ENCODE measurements around the gene CRHR2.
"Not testable (repeated sequence)": the region's sequence is repeated elsewhere in the genome, so short reads cannot be mapped to it uniquely, and the experiment has no call there.

Gene CRHR2

DNA sequence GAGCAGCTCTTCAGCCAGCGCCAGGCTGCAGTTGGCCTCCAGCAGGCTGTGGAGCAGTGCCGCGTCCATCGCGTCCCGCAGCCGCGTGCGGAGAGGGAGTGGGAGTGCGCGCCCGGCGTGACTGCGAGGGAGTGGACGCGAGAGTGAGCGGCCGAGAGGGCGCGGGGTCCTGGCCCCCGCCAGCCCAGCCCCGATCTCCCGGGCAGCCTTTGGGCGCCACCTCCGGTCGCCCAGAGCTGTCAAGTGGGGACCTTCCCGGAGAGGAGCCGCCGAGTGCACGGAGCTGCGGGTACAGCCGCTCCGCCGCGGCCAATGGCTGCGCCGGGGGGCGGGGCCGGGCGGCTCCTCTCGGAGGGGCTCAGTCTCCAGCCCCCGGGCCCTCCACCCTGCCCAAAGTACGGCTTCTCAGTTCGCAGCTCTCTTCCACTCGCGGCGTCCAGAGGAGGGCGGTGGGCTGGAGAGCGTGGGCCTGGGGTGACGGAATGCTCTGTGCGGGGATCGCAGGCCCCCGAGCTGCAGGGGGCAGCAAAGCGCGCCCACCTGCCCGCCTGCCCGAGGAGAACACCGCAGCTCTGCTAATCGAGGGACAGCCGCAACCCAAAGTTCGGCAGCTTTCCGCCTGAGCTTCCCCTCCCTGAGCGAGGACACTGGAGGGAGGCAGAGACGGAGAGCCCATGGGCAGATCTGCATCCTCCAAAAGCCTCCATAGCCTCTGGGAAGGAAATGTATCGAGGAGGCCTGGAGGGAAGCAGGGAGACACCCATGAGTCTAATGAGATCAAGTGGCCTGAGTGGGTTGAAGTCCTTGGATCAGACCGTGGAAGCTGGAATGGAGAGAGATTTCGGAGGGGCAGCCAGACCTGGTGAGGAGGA lies at the start of gene CRHR2:
TSS of gene CRHR2 (minus strand) at position 245 of the 872 bp plus-strand sequence. CDS start at position 69, 176 bp downstream.
- H3K9me3 Mint-ChIP-seq = no peaks in the 10 kb centered on the region
- H3K27me3 Mint-ChIP-seq = peaks cover 69% of the 10 kb centered on the region
- H3K27ac Mint-ChIP-seq = no peak within 1 kb of the TSS
- no peaks in the 10 kb centered on the region for H3K36me3 Mint-ChIP-seq (ENCODE audit: low read depth)
- H3K4me1 Mint-ChIP-seq (ENCODE audit: low read depth) = peaks cover 11% of the 10 kb centered on the region
- peak; percentile 65 for DNase-seq
- peak within 1 kb of the TSS; percentile 68 for H3K4me3 Mint-ChIP-seq

DNA sequence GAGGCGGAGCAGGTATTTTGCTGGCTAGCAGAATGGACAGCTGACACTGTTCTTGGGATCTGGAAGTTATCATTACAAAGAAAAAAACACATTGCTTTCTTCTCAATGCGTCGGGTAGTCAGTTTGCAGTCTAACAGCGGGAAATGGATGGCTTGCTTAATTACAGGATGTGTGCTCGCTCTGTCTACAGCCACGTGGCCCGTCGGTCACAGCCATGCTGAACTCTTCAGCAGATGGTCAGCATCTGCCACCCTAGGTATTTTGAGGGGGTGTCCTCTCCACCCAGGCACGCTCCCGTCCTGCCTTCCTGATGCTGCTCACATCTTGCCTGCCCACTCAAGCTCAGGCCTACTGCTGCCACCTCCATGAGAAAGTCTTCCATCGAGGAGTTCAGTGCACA lies 49.3 kb upstream of the CRHR2 start:
- no peaks in the 10 kb centered on the region for H3K27me3 Mint-ChIP-seq
- no peak overlapping the region for H3K27ac Mint-ChIP-seq
- H3K36me3 Mint-ChIP-seq (ENCODE audit: low read depth) = no peaks in the 10 kb centered on the region
- no peaks in the 10 kb centered on the region for H3K9me3 Mint-ChIP-seq
- H3K4me1 Mint-ChIP-seq (ENCODE audit: low read depth) = peaks cover 45% of the 10 kb centered on the region
- no peak for DNase-seq
- H3K4me3 Mint-ChIP-seq = no peak overlapping the region

DNA sequence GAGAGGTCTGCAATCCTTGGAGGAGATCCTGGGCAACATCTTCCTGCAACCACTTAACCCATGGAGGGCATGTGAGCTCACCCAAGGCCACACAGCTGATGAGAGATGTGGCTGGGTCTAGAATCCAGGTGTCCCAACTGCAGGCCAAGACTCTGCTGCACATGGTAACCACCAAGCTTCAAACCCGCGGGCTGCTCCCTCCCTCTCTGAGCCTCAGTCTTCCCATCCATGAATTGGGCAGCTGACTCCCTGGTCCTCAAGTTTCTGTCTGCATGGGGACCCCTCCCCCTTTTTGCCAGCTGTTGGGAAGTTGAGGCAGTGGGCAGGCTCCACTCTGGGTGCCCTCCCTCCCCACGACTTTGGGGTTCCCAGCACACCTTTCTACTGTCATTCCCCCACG lies 48.7 kb upstream of the CRHR2 start:
- Mint-ChIP-seq H3K9me3 (no peaks in the 10 kb centered on the region), H3K36me3 (ENCODE audit: low read depth) (no peaks in the 10 kb centered on the region), H3K4me3 (no peak overlapping the region), H3K27ac (no peak overlapping the region), H3K4me1 (ENCODE audit: low read depth) (peaks cover 50% of the 10 kb centered on the region), H3K27me3 (no peaks in the 10 kb centered on the region)
- no peak for DNase-seq

DNA sequence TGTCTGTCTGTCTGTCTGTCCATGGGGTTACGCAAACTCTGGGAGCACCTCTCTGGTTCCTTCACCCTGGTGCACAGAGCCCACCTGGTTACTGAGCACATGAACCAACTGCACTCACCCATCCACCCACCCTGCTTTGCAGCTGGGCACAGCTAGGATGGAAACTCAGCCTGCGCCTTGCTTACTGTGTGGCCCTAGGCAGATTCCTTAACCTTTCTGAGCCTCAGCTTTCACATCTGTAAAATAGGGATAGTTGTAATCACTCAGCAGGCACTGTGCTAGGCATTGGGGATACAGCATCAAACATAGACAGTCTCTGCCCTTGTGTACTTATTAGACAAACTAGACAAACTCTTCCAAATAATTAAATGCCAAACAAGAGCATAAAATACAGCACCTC lies 47.8 kb upstream of the CRHR2 start:
- H3K36me3 Mint-ChIP-seq (ENCODE audit: low read depth) = no peaks in the 10 kb centered on the region
- H3K27me3 Mint-ChIP-seq = no peaks in the 10 kb centered on the region
- H3K27ac Mint-ChIP-seq = no peak overlapping the region
- H3K4me3 Mint-ChIP-seq = no peak overlapping the region
- peaks cover 58% of the 10 kb centered on the region for H3K4me1 Mint-ChIP-seq (ENCODE audit: low read depth)
- no peak for DNase-seq
- no peaks in the 10 kb centered on the region for H3K9me3 Mint-ChIP-seq

DNA sequence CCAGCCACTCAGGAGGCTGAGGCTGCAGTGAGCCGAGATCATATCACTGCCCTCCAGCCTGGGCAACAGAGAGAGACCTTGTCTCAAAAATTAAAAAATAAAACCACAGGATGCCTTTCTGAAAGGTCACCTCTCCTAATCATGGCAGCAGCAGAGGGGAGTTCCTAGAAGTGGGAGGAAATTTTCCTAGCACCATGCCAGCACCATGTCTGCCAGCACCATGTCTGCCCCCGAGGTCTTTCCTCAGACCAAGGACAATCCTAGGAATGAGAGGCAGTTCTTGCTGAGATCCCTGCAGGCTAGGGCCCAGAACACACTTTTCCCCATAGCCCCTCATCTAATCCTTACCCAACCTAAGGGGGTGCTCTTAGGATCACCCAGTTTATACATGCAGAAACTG lies 47.4 kb upstream of the CRHR2 start:
- no peaks in the 10 kb centered on the region for H3K9me3 Mint-ChIP-seq
- H3K4me1 Mint-ChIP-seq (ENCODE audit: low read depth) = peaks cover 58% of the 10 kb centered on the region
- no peak overlapping the region for H3K27ac Mint-ChIP-seq
- no peaks in the 10 kb centered on the region for H3K27me3 Mint-ChIP-seq
- no peaks in the 10 kb centered on the region for H3K36me3 Mint-ChIP-seq (ENCODE audit: low read depth)
- no peak overlapping the region for H3K4me3 Mint-ChIP-seq
- no peak for DNase-seq

DNA sequence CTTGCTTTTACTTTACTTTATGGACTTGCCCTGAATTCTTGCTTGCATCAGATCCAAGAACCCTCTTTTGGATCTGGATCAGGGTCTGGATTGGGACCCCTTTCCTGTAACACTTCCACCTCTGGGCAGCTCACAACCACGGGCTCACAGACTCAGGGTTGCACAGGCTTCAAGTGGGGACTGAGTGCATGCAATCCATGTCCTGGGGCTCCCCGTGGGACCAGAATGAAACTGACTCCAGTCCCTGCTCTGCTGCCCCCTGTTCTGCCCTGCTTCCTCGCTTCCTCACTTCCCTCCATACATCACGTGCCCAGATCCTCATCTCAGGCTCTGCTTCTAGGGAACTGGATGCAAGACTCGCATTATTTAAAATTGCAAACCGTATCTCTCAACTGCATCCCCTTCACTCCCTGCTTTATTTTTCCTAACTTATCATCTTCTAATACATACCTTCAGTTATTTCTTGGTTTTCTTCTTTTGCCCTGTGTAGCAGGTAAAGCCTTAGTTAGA lies 46.4 kb upstream of the CRHR2 start:
- Mint-ChIP-seq H3K4me3 (no peak overlapping the region), H3K9me3 (no peaks in the 10 kb centered on the region), H3K27ac (no peak overlapping the region), H3K4me1 (ENCODE audit: low read depth) (peaks cover 58% of the 10 kb centered on the region), H3K36me3 (ENCODE audit: low read depth) (no peaks in the 10 kb centered on the region), H3K27me3 (no peaks in the 10 kb centered on the region)
- DNase-seq = no peak

DNA sequence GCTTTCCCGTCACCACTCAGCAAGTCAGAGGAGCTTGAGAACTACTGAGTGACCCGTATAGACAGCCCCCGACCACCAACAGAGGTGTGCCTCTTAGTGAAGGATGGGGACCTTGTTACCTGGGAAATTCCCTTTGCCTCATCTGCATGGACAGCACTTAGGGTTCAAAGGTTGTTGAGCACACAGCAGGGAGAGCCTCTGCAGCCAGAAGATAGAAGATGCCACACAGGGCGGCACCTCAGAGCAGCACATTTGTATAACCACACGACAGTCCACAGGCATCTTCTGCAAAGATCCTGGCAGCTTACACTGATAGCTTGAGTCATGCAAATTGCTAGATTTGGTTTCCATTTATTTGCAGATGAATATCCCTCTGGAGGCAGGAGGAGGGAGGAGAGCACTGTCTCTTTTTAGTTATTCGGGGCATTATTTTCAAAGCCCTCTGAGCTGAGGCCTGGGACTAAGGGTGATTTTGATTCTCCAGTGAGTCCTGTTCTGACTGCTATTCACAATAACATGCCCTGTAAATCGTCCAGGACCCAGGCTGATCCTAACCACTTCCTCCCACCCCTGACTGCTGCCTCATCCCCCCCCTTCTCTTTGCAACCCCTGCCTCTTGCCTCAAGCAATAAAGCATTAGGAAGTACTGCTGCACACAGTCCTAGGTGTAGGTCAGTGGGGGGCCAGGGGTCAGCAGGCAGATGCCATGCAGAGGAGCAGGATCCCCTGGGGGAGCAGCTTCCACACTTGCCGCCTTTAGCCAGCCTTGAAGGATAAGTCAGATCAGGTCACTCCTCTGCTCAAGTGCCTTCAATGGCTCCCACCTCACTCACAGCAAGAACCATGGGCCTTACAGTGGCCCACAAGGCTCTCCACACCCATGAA lies 45.0 kb upstream of the CRHR2 start:
- DNase-seq = peak; percentile 47

DNA sequence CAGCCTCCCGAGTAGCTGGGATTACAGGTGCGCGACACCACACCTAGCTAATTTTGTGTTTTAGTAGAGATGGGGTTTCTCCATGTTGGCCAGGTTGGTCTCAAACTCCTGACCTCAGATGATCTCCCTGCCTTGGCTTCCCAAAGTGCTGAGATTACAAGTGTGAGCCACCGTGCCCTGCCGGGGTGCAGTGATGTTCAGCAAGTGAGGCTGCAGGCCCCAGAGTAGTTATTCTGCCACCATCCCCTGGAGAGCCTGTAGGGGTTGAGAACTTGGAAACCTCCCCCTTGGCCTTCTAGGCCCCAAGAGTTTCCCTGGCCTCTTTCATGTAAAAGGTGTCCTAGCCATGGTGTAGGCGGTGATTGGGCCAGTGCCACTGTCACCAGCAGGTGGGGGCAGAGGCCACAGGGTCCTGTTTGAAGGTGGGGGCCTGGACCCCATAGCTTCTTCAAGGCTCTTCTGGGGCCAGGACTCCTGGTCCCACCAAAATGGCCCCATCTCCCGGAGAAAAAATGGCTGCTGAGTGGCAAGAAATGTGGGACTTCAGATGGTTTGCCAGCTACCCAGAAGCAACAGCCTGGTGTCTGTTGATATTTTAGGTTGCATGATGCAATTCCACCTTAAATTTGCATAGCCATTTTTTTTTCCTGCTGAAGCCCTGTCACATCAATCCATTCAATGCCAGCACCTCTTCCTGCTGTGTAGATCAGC lies 44.2 kb upstream of the CRHR2 start:
- DNase-seq = no peak
- Mint-ChIP-seq H3K9me3 (no peaks in the 10 kb centered on the region), H3K36me3 (ENCODE audit: low read depth) (no peaks in the 10 kb centered on the region), H3K4me1 (ENCODE audit: low read depth) (peaks cover 50% of the 10 kb centered on the region), H3K27me3 (no peaks in the 10 kb centered on the region), H3K4me3 (peak overlapping the region; percentile 44), H3K27ac (peak overlapping the region; percentile 88)

More for the DNA sequence above, 45.0 kb upstream of the CRHR2 start:
- H3K27me3 Mint-ChIP-seq = no peaks in the 10 kb centered on the region
- no peaks in the 10 kb centered on the region for H3K36me3 Mint-ChIP-seq (ENCODE audit: low read depth)
- peaks cover 55% of the 10 kb centered on the region for H3K4me1 Mint-ChIP-seq (ENCODE audit: low read depth)
- H3K9me3 Mint-ChIP-seq = no peaks in the 10 kb centered on the region
- peak overlapping the region; percentile 88 for H3K27ac Mint-ChIP-seq
- H3K4me3 Mint-ChIP-seq = peak overlapping the region; percentile 44

DNA sequence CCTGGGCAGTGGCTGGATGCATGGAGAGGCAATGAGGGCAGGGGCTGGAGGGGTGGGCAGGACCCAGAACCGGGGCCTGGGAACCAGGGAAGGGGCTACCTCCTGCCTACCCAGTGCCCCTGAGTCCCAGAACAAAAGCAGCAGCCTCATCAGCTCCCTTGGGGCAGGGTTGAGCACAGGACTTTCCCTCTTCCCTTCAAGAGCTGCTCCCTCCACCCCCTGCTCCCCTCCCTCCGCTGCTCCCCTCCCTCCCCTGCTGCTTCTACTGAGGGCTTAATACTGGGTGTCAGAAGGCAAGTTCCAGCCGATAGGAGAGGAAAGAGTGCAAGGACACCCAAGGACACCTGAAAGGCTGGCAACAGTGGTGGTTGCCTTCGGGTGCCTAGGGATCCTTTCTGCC lies 41.5 kb upstream of the CRHR2 start:
- peaks cover 13% of the 10 kb centered on the region for H3K36me3 Mint-ChIP-seq (ENCODE audit: low read depth)

DNA sequence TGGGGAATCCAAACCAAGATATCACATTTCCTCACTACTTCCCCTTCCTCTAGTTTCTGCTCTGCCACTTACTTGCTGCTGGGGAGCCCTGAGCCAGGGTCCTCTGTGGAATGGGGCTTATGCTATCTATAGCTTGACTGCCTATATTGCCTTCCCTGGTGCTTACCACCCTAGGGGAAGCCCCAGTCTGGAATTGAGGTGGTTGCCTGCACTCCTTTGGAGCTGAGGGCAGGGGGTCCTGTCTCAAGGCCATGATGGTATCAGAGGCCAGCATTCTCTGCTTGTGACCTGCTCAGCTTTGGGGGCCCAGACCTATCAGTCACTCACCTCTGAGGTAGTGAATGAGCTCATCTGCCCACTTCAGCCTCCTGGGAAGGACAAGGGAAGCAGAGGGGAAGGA lies 40.4 kb upstream of the CRHR2 start:
- Mint-ChIP-seq H3K27me3 (no peaks in the 10 kb centered on the region), H3K27ac (no peak overlapping the region), H3K4me1 (ENCODE audit: low read depth) (peaks cover 24% of the 10 kb centered on the region), H3K9me3 (peaks cover 19% of the 10 kb centered on the region), H3K4me3 (no peak overlapping the region), H3K36me3 (ENCODE audit: low read depth) (peaks cover 24% of the 10 kb centered on the region)
- no peak for DNase-seq

More for the DNA sequence above, 41.5 kb upstream of the CRHR2 start:
- no peaks in the 10 kb centered on the region for H3K27me3 Mint-ChIP-seq
- peaks cover 35% of the 10 kb centered on the region for H3K4me1 Mint-ChIP-seq (ENCODE audit: low read depth)
- H3K4me3 Mint-ChIP-seq = no peak overlapping the region
- peaks cover 8% of the 10 kb centered on the region for H3K9me3 Mint-ChIP-seq
- no peak overlapping the region for H3K27ac Mint-ChIP-seq
- DNase-seq = no peak

DNA sequence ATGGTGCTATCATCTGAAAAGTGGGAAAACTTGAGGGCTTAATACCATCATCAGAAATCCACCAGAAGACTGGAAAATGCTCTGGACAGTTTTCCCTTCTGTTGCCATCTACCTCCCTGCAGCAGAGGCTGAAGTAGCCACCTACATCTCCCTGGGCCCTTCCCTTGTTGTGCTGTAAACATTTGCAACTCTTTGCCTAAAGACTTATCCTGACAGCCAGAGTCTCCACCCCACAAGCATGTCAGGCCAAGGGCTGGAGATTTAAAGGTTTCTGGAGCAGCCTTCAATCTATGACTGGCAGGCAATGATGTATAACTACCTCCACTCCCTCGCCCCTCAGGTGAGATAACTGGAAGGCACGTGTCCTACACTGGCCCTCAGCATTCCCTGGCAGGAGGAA lies 39.9 kb upstream of the CRHR2 start:
- Mint-ChIP-seq H3K27ac (no peak overlapping the region), H3K9me3 (peaks cover 21% of the 10 kb centered on the region)

DNA sequence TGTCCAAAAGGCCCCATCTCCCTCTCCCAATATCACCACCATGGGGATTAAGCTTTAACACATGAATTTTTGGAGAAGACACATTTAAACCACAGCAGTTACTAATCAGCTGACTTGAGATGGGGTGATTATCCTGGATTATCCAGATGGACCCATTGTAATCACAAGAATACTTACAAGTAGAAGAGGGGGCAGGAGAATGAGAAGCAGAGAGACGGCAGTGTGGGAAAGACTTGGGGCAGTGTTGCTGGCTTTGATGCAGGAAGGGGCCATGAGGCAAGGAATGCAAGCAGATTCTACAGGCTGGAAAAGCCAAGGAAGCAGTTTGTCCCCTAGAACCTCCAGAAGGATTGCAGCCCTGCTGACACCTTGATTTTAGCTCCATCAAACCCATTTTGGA lies 39.0 kb upstream of the CRHR2 start:
- Mint-ChIP-seq H3K27me3 (no peaks in the 10 kb centered on the region), H3K4me1 (ENCODE audit: low read depth) (peaks cover 10% of the 10 kb centered on the region), H3K27ac (no peak overlapping the region), H3K36me3 (ENCODE audit: low read depth) (peaks cover 32% of the 10 kb centered on the region), H3K9me3 (peaks cover 25% of the 10 kb centered on the region), H3K4me3 (no peak overlapping the region)
- DNase-seq = no peak

More for the DNA sequence above, 39.9 kb upstream of the CRHR2 start:
- no peak for DNase-seq
- Mint-ChIP-seq H3K27me3 (no peaks in the 10 kb centered on the region), H3K4me3 (no peak overlapping the region), H3K4me1 (ENCODE audit: low read depth) (peaks cover 20% of the 10 kb centered on the region), H3K36me3 (ENCODE audit: low read depth) (peaks cover 27% of the 10 kb centered on the region)

DNA sequence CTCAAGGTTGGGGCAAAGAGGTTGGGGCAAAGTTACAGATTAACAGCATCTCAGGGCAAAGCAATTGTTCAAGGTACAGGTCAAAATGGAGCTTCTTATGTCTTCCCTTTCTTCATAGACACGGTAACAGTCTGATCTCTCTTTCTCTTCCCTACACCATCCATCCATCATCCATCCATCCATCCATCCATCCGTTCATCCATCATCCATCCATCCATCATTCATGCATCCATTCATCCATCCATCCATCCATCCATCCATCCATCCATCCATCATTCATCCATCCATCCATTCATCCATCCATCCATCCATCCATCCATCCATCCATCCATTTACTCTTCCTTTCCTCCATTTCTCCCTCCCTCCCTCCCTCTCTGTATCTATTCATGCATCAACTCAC lies 37.2 kb upstream of the CRHR2 start:
- not testable (repeated sequence) for H3K4me1 Mint-ChIP-seq (ENCODE audit: low read depth); DNase-seq; H3K4me3 Mint-ChIP-seq; H3K27me3 Mint-ChIP-seq; H3K27ac Mint-ChIP-seq
- Mint-ChIP-seq H3K36me3 (ENCODE audit: low read depth) (peaks cover 32% of the 10 kb centered on the region), H3K9me3 (peaks cover 25% of the 10 kb centered on the region)

DNA sequence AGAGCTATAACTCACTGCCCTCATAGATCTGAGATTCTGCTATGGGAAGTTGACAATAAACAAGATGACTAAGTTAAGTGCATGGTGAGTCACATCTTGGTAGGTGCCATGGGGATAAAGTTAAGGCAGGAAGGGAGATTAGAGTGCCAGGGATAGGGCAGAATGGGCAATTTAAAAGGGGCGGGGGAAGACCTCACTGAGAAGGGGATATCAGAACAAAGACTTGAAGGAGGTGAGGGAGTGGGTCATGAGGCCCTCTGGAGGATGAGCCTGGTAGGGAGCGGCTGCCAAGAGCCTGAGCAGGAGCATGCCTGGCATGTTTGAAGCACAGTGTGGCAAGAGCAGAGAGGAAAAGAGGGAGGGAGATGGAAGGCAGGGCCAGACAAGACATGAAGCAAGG lies 34.9 kb upstream of the CRHR2 start:
- no peaks in the 10 kb centered on the region for H3K4me1 Mint-ChIP-seq (ENCODE audit: low read depth)
- no peak for DNase-seq
- peaks cover 25% of the 10 kb centered on the region for H3K9me3 Mint-ChIP-seq
- H3K36me3 Mint-ChIP-seq (ENCODE audit: low read depth) = peaks cover 32% of the 10 kb centered on the region
- H3K27me3 Mint-ChIP-seq = no peaks in the 10 kb centered on the region
- H3K4me3 Mint-ChIP-seq = no peak overlapping the region
- H3K27ac Mint-ChIP-seq = no peak overlapping the region
